ENCODE results near the gene MRPL48.

Gene MRPL48

DNA sequence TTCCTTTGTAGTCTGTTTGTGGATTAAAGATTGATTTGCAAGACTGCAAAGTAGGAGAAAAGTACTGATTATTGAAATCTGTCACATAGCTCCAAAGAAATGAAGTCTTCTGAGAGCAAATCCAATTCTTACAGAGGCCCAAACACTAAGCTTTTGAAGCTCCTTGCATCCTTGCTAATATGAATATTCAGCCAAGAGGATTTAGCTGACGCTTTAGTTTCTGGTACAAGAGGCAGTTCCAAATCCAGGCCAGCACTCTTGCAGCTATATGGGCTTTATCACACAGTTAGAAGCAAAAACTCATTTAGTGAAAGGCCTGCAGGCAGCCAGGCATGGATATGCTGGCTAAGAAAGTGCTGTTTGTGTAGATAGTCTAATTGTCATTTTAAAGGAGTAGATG lies 101.9 kb downstream of the MRPL48 start:
- H2BK120ac ChIP-seq (ENCODE audit: low read depth, low read length), result no peak overlapping the region
- no peak overlapping the region for H3K27ac ChIP-seq (ENCODE audit: low read length, poor library complexity, severe bottlenecking)
- H3K79me1 ChIP-seq (replicated peaks; ENCODE audit: low read length, poor library complexity, severe bottlenecking), result peaks cover 2% of the 10 kb centered on the region
- no peaks in the 10 kb centered on the region for H3K27me3 ChIP-seq (ENCODE audit: control insufficient read depth in 1 of 2, insufficient read depth in 1 of 2, low read length in 2 of 2)
- H3K4me1 ChIP-seq (ENCODE audit: control insufficient read depth, insufficient read depth, low read depth, low read length), result peaks cover 1% of the 10 kb centered on the region
- no peak overlapping the region for H3K14ac ChIP-seq (ENCODE audit: low read length in 2 of 2)
- peaks cover 9 to 46% of the 10 kb centered on the region in 2 experiments for H3K36me3 ChIP-seq (ENCODE audit: control insufficient read depth in 1 of 2, insufficient read depth in 2 of 2, low read depth in 1 of 2, low read length in 2 of 2)
- H3K4me3 ChIP-seq (ENCODE audit: insufficient read depth in 1 of 2, low read depth in 1 of 2, low read length in 2 of 2), result no peak overlapping the region
- H4K8ac ChIP-seq (ENCODE audit: low read length), result no peak overlapping the region
- H2BK5ac ChIP-seq (ENCODE audit: low read depth, low read length, poor library complexity, severe bottlenecking), result no peak overlapping the region
- H2BK12ac ChIP-seq (ENCODE audit: low read length in 2 of 2), result no peak overlapping the region
- H3K23ac ChIP-seq (ENCODE audit: low read length in 2 of 2), result no peak overlapping the region
- no peaks in the 10 kb centered on the region for H3K9me3 ChIP-seq (ENCODE audit: control insufficient read depth, low read length)
- 97% methylated on average over 1 of the region's 1 CpG for WGBS
- no peak overlapping the region for H3K4me2 ChIP-seq (ENCODE audit: low read length, poor library complexity, severe bottlenecking)
- H3K4ac ChIP-seq (ENCODE audit: low read depth in 1 of 2, low read length in 2 of 2), result no peak overlapping the region
- no peak overlapping the region for H3K9ac ChIP-seq (ENCODE audit: low read length)
- H2AK5ac ChIP-seq (ENCODE audit: low read length, severe bottlenecking), result no peak overlapping the region
- H4K91ac ChIP-seq (ENCODE audit: low read length), result no peak overlapping the region
- no peak overlapping the region for H2BK15ac ChIP-seq (ENCODE audit: low read depth, poor library complexity, severe bottlenecking)
- no peak overlapping the region for H2AFZ ChIP-seq (ENCODE audit: low read depth, low read length)
- H3K18ac ChIP-seq (ENCODE audit: low read depth in 1 of 2, low read length in 2 of 2), result no peak overlapping the region
- no peak for DNase-seq

DNA sequence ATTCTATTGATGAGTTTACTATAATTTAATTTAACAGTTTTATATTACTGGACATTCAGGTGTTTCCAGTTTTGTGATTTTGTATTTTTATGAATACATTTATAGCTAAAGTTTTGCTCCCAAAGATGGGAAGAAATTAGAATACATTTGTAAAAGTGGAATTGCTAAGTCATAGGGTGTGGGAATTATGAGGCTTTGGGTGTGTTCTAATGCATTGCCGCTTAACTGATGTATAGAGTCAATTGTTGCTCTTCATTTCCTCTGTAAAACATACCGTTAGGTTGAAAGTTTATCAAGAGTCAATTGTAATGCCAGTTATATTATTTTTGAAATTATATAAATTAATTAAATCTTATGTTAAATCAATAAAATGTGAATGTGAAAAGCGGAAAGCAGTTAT lies 105.4 kb downstream of the MRPL48 start:
- Histone ChIP-seq H3K79me1 (replicated peaks; ENCODE audit: low read length, poor library complexity, severe bottlenecking) (no peaks in the 10 kb centered on the region), H3K23ac (ENCODE audit: low read length in 2 of 2) (no peak overlapping the region), H3K4me3 (ENCODE audit: insufficient read depth in 1 of 2, low read depth in 1 of 2, low read length in 2 of 2) (no peak overlapping the region), H2BK120ac (ENCODE audit: low read depth, low read length) (no peak overlapping the region), H4K91ac (ENCODE audit: low read length) (no peak overlapping the region), H3K36me3 (ENCODE audit: control insufficient read depth in 1 of 2, insufficient read depth in 2 of 2, low read depth in 1 of 2, low read length in 2 of 2) (peaks cover 6 to 34% of the 10 kb centered on the region in 2 experiments), H4K8ac (ENCODE audit: low read length) (no peak overlapping the region), H3K9me3 (ENCODE audit: control insufficient read depth, low read length) (no peaks in the 10 kb centered on the region), H3K14ac (ENCODE audit: low read length in 2 of 2) (no peak overlapping the region), H2BK5ac (ENCODE audit: low read depth, low read length, poor library complexity, severe bottlenecking) (no peak overlapping the region), H3K18ac (ENCODE audit: low read depth in 1 of 2, low read length in 2 of 2) (no peak overlapping the region), H2AK5ac (ENCODE audit: low read length, severe bottlenecking) (no peak overlapping the region), H3K27me3 (ENCODE audit: control insufficient read depth in 1 of 2, insufficient read depth in 1 of 2, low read length in 2 of 2) (no peaks in the 10 kb centered on the region), H3K4ac (ENCODE audit: low read depth in 1 of 2, low read length in 2 of 2) (no peak overlapping the region), H2BK15ac (ENCODE audit: low read depth, poor library complexity, severe bottlenecking) (no peak overlapping the region), H3K9ac (ENCODE audit: low read length) (no peak overlapping the region), H3K27ac (ENCODE audit: low read length, poor library complexity, severe bottlenecking) (no peak overlapping the region), H2AFZ (ENCODE audit: low read depth, low read length) (no peak overlapping the region), H3K4me1 (ENCODE audit: control insufficient read depth, insufficient read depth, low read depth, low read length) (no peaks in the 10 kb centered on the region), H3K4me2 (ENCODE audit: low read length, poor library complexity, severe bottlenecking) (no peak overlapping the region), H2BK12ac (ENCODE audit: low read length in 2 of 2) (no peak overlapping the region)
- no peak for DNase-seq
- 97% methylated on average over 2 of the region's 3 CpGs for WGBS

- no peak overlapping the region for H4K91ac ChIP-seq (ENCODE audit: low read length)
- 78% methylated on average over 5 of the region's 5 CpGs for WGBS
- H3K4me2 ChIP-seq (ENCODE audit: low read length, poor library complexity, severe bottlenecking), result no peak overlapping the region
- no peak overlapping the region for H3K27ac ChIP-seq (ENCODE audit: low read length, poor library complexity, severe bottlenecking)
- no peak overlapping the region for H2BK120ac ChIP-seq (ENCODE audit: low read depth, low read length)
- H4K8ac ChIP-seq (ENCODE audit: low read length), result no peak overlapping the region
- H3K9ac ChIP-seq (ENCODE audit: low read length), result no peak overlapping the region
- H3K4ac ChIP-seq (ENCODE audit: low read depth in 1 of 2, low read length in 2 of 2), result no peak overlapping the region
- H3K36me3 ChIP-seq (ENCODE audit: control insufficient read depth in 1 of 2, insufficient read depth in 2 of 2, low read depth in 1 of 2, low read length in 2 of 2), result peaks cover 10 to 36% of the 10 kb centered on the region in 2 experiments
- H2BK5ac ChIP-seq (ENCODE audit: low read depth, low read length, poor library complexity, severe bottlenecking), result no peak overlapping the region
- no peak overlapping the region for H2AFZ ChIP-seq (ENCODE audit: low read depth, low read length)
- H3K9me3 ChIP-seq (ENCODE audit: control insufficient read depth, low read length), result no peaks in the 10 kb centered on the region
- H2BK15ac ChIP-seq (ENCODE audit: low read depth, poor library complexity, severe bottlenecking), result no peak overlapping the region
- no peak overlapping the region for H3K18ac ChIP-seq (ENCODE audit: low read depth in 1 of 2, low read length in 2 of 2)
- no peaks in the 10 kb centered on the region for H3K27me3 ChIP-seq (ENCODE audit: control insufficient read depth in 1 of 2, insufficient read depth in 1 of 2, low read length in 2 of 2)
- no peaks in the 10 kb centered on the region for H3K4me1 ChIP-seq (ENCODE audit: control insufficient read depth, insufficient read depth, low read depth, low read length)
- no peak overlapping the region for H3K4me3 ChIP-seq (ENCODE audit: insufficient read depth in 1 of 2, low read depth in 1 of 2, low read length in 2 of 2)
- H3K23ac ChIP-seq (ENCODE audit: low read length in 2 of 2), result no peak overlapping the region
- H3K14ac ChIP-seq (ENCODE audit: low read length in 2 of 2), result no peak overlapping the region
- H2BK12ac ChIP-seq (ENCODE audit: low read length in 2 of 2), result no peak overlapping the region
- no peak overlapping the region for H2AK5ac ChIP-seq (ENCODE audit: low read length, severe bottlenecking)
- H3K79me1 ChIP-seq (replicated peaks; ENCODE audit: low read length, poor library complexity, severe bottlenecking), result no peaks in the 10 kb centered on the region
- no peak for DNase-seq
These were observed 107.2 kb downstream of the MRPL48 start for GRCh38 chr11:73894725-73895335.

GRCh38 chr11:73902303-73902702 lies 114.6 kb downstream of the MRPL48 start:
- H2AK5ac ChIP-seq (ENCODE audit: low read length, severe bottlenecking), result no peak overlapping the region
- WGBS, result 92% methylated on average over 1 of the region's 1 CpG
- H3K27ac ChIP-seq (ENCODE audit: low read length, poor library complexity, severe bottlenecking), result no peak overlapping the region
- DNase-seq, result no peak
- no peak overlapping the region for H3K4me3 ChIP-seq (ENCODE audit: insufficient read depth in 1 of 2, low read depth in 1 of 2, low read length in 2 of 2)
- H3K9me3 ChIP-seq (ENCODE audit: control insufficient read depth, low read length), result no peaks in the 10 kb centered on the region
- H3K4me1 ChIP-seq (ENCODE audit: control insufficient read depth, insufficient read depth, low read depth, low read length), result no peaks in the 10 kb centered on the region
- H3K27me3 ChIP-seq (ENCODE audit: control insufficient read depth in 1 of 2, insufficient read depth in 1 of 2, low read length in 2 of 2), result no peaks in the 10 kb centered on the region
- H2BK5ac ChIP-seq (ENCODE audit: low read depth, low read length, poor library complexity, severe bottlenecking), result no peak overlapping the region
- peaks cover 14 to 56% of the 10 kb centered on the region in 2 experiments for H3K36me3 ChIP-seq (ENCODE audit: control insufficient read depth in 1 of 2, insufficient read depth in 2 of 2, low read depth in 1 of 2, low read length in 2 of 2)
- H3K9ac ChIP-seq (ENCODE audit: low read length), result no peak overlapping the region
- H2BK15ac ChIP-seq (ENCODE audit: low read depth, poor library complexity, severe bottlenecking), result no peak overlapping the region
- no peak overlapping the region for H3K4me2 ChIP-seq (ENCODE audit: low read length, poor library complexity, severe bottlenecking)
- no peak overlapping the region for H3K4ac ChIP-seq (ENCODE audit: low read depth in 1 of 2, low read length in 2 of 2)
- H4K8ac ChIP-seq (ENCODE audit: low read length), result no peak overlapping the region
- no peaks in the 10 kb centered on the region for H3K79me1 ChIP-seq (replicated peaks; ENCODE audit: low read length, poor library complexity, severe bottlenecking)
- no peak overlapping the region for H3K18ac ChIP-seq (ENCODE audit: low read depth in 1 of 2, low read length in 2 of 2)
- no peak overlapping the region for H2BK120ac ChIP-seq (ENCODE audit: low read depth, low read length)
- no peak overlapping the region for H3K23ac ChIP-seq (ENCODE audit: low read length in 2 of 2)
- no peak overlapping the region for H2BK12ac ChIP-seq (ENCODE audit: low read length in 2 of 2)
- H3K14ac ChIP-seq (ENCODE audit: low read length in 2 of 2), result no peak overlapping the region
- H2AFZ ChIP-seq (ENCODE audit: low read depth, low read length), result no peak overlapping the region
- H4K91ac ChIP-seq (ENCODE audit: low read length), result no peak overlapping the region
